Tibial nerve (tissue), 4 donors: ENCODE data around the gene FGA. TPM values are rescaled to one million over a fixed set of nuclear protein-coding genes. Genes with fewer than 3 reads are reported as not detected.

ENCODE experiments used
- DNase-seq, 2 donors: peaks; one replicate each; pipeline ENCODE4 v3.0.0-alpha.2; 2019; ENCODE audit warnings: low spot score in 2 of 2
- H3K27ac ChIP-seq, 4 donors: fragments of 200-600 bp; sonication (generic) in 3 of 4; one replicate each; pipeline ENCODE4 v1.5.1; 2017 to 2019; ENCODE audit warnings: mild to moderate bottlenecking in 1 of 4
- H3K27me3 ChIP-seq, 2 donors: fragments of 200-600 bp; sonication (generic) in 1 of 2; one replicate each; pipeline versions ENCODE4 v1.5.1 to v1.6.0; 2017 to 2019
- H3K36me3 ChIP-seq, 3 donors: fragments of 200-600 bp; sonication (generic); one replicate each; pipeline ENCODE4 v1.5.1; 2018 to 2019
- H3K4me1 ChIP-seq, 4 donors: fragments of 200-600 bp; sonication (generic) in 3 of 4; one replicate each; pipeline ENCODE4 v1.5.1; 2017 to 2019
- H3K4me3 ChIP-seq, 4 donors: fragments of 200-600 bp; sonication (generic) in 3 of 4; one replicate each; pipeline ENCODE4 v1.5.1; 2017 to 2019; ENCODE audit warnings: mild to moderate bottlenecking in 1 of 4, moderate library complexity in 1 of 4
- H3K9me3 ChIP-seq, 4 donors: fragments of 200-600 bp; sonication (generic) in 3 of 4; one replicate each; pipeline ENCODE4 v1.5.1; 2017 to 2019
- EP300 ChIP-seq, 2 donors: sonication (generic); formaldehyde crosslinking; IDR thresholded peaks; one replicate each; pipeline ENCODE4 v1.6.1; 2017; ENCODE audit warnings: antibody characterized with exemption in 2 of 2, mild to moderate bottlenecking in 1 of 2
- POLR2A ChIP-seq, 2 donors: fragments of 450-650 bp; IDR thresholded peaks; one replicate each; pipeline ENCODE4 v1.6.1; 2017; ENCODE audit warnings: antibody characterized with exemption in 2 of 2, mild to moderate bottlenecking in 2 of 2, moderate library complexity in 2 of 2
- WGBS, 2 donors: methylation state at CpG; one replicate each; pipeline ENCODE4 v1.1.5; 2018; 5-methylcytosine and 5-hydroxymethylcytosine counted together
- total RNA-seq, 4 donors: library from RNA; depleted of rRNA; stranded (reverse); fragments of >200 nt; gene quantifications; one replicate each; pipeline ENCODE4 v1.1.0, GENCODE V29; 2016
- TF ChIP-seq, protein P1 (sequence below), 5 experiments: fragments of 200-600 bp in 3 of 5; fragments of 450-650 bp in 2 of 5; sonication (generic) in 3 of 5; IDR thresholded peaks; one replicate each; pipeline ENCODE4 v1.5.1; 2016 to 2019; ENCODE audit warnings: antibody characterized with exemption in 5 of 5, mild to moderate bottlenecking in 3 of 5, moderate library complexity in 2 of 5

FGA gene
- total RNA-seq, 4 donors from 2014 or later = 7.2 TPM; not detected in 3

DNA sequence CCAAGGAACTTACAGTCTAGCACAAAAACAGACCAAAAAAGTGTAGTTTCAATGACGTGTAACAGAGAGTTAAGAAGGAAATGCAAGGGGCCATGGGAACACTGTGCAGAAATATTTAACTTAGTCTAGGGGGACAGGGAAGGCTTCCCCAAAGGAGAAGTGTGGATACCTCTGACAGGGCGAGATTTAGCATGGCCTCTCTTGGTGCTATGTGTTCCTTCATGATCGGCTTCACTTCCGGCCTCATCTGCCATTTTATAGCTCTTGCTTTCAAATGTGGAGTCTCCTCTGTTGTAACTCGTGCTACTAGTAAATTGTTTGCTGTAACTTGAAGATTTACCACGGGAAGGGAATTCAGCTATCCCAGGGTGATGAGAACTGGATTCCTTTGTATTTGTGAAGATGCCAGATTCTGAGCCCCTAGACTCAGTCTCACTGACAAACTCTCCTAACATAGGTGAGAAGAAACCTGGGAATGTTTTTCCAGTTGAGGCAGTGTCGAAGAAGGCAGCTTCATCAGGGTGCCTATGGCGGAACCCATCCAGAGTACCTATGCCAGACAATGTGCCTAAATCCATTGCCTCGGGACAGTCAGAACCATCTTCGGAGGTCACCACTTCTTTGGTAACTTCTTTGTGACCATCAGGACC is 5.0 kb downstream of the FGA start:
- 85% methylated on average over 10 of the region's 10 CpGs for WGBS, 2 donors
- TF ChIP-seq POLR2A (IDR thresholded peaks at IDR 0.05) = no peak
- TF ChIP-seq, protein P1, sequence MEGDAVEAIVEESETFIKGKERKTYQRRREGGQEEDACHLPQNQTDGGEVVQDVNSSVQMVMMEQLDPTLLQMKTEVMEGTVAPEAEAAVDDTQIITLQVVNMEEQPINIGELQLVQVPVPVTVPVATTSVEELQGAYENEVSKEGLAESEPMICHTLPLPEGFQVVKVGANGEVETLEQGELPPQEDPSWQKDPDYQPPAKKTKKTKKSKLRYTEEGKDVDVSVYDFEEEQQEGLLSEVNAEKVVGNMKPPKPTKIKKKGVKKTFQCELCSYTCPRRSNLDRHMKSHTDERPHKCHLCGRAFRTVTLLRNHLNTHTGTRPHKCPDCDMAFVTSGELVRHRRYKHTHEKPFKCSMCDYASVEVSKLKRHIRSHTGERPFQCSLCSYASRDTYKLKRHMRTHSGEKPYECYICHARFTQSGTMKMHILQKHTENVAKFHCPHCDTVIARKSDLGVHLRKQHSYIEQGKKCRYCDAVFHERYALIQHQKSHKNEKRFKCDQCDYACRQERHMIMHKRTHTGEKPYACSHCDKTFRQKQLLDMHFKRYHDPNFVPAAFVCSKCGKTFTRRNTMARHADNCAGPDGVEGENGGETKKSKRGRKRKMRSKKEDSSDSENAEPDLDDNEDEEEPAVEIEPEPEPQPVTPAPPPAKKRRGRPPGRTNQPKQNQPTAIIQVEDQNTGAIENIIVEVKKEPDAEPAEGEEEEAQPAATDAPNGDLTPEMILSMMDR (IDR thresholded peaks at IDR 0.05) = no peak
- no peak overlapping the region for H3K4me3 ChIP-seq

DNA sequence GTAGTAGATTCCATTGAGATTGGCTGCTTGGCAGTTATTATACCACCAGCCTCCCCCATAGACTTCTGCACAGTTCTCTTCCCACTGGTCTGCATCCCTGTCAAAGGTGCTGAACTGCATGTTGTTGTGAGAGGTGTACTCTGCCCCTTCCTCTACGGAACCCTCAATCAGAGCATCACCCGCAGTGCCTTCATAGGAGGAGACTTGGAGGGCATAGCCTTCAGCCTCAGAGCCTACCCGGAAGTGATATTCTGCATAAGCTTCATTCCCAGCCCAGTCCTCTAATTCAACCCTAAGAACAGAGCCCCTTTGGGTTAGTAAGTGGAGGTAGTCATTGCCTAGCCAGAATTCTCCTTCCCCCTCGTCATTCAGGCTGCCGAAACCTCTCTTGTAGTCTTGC is 6.3 kb downstream of the FGA start:
- 89 to 92% methylated on average over 5 of the region's 5 CpGs for WGBS, 2 donors
- H3K27ac ChIP-seq = no peak overlapping the region
- no peaks in the 10 kb centered on the region for H3K27me3 ChIP-seq
- no peak for DNase-seq
- H3K9me3 ChIP-seq = no peaks in the 10 kb centered on the region
- no peaks in the 10 kb centered on the region for H3K4me1 ChIP-seq
- H3K36me3 ChIP-seq = no peaks in the 10 kb centered on the region
- TF ChIP-seq, protein P1 (IDR thresholded peaks at IDR 0.05) = no peak
- TF ChIP-seq POLR2A (IDR thresholded peaks at IDR 0.05) = no peak
- TF ChIP-seq EP300 (IDR thresholded peaks at IDR 0.05) = no peak
- no peak overlapping the region for H3K4me3 ChIP-seq

More for the DNA sequence above, 5.0 kb downstream of the FGA start:
- DNase-seq = no peak
- Histone ChIP-seq H3K36me3 (no peaks in the 10 kb centered on the region), H3K4me1 (no peaks in the 10 kb centered on the region), H3K27me3 (no peaks in the 10 kb centered on the region), H3K27ac (no peak overlapping the region), H3K9me3 (no peaks in the 10 kb centered on the region)

DNA sequence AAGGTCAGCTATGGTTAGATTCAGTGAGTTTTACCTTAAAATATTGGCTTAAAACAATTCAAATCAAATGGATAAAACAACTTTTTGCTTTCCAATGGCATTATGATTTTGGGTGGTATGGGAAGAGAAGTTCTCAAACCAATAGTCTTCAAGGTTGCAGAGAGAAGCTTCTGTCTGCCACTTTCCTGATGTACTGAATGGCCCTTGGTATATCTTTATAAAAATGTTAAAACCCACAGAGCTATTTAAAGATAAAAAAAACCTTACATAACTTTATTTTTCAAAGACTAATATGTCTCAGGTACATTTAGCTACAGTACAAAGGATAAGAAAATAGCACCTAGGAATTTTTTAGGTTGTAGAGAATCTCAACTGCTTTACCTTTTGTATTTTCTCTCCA is 6.9 kb downstream of the FGA start:
- H3K36me3 ChIP-seq = no peaks in the 10 kb centered on the region
- no peak overlapping the region for H3K27ac ChIP-seq
- no peaks in the 10 kb centered on the region for H3K4me1 ChIP-seq
- no peak for TF ChIP-seq POLR2A (IDR thresholded peaks at IDR 0.05)
- TF ChIP-seq, protein P1 (IDR thresholded peaks at IDR 0.05) = no peak
- no peaks in the 10 kb centered on the region for H3K9me3 ChIP-seq
- no peaks in the 10 kb centered on the region for H3K27me3 ChIP-seq
- no peak for DNase-seq
- H3K4me3 ChIP-seq = no peak overlapping the region

DNA sequence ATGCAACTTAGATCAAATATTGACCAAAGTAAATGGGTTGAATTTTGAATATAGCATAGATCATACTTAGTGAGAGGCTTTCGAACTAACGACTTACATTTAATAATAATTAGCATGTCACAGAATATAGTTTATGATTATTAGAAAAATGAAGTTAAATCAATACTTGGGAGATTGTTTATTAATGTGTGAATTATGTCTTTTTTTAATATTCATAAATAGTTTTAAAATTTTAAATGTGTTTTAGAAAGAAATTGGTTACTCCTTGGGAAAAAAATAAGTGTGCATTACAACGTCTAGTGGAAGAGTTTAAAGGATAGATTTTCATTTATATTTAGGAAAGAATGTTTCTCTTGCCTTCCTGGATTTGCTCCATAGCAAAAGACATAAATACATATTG is 7.3 kb downstream of the FGA start:
- H3K4me1 ChIP-seq = no peaks in the 10 kb centered on the region
- no peaks in the 10 kb centered on the region for H3K27me3 ChIP-seq
- no peaks in the 10 kb centered on the region for H3K36me3 ChIP-seq
- no peaks in the 10 kb centered on the region for H3K9me3 ChIP-seq
- H3K27ac ChIP-seq = no peak overlapping the region
- TF ChIP-seq POLR2A (IDR thresholded peaks at IDR 0.05) = no peak
- no peak for TF ChIP-seq EP300 (IDR thresholded peaks at IDR 0.05)
- TF ChIP-seq, protein P1 (IDR thresholded peaks at IDR 0.05) = no peak
- no peak for DNase-seq
- WGBS, 2 donors = 87 to 89% methylated on average over 3 of the region's 3 CpGs
- H3K4me3 ChIP-seq = no peak overlapping the region

- Histone ChIP-seq H3K9me3 (no peaks in the 10 kb centered on the region), H3K36me3 (no peaks in the 10 kb centered on the region), H3K27me3 (no peaks in the 10 kb centered on the region), H3K4me3 (no peak overlapping the region), H3K27ac (no peak overlapping the region), H3K4me1 (no peaks in the 10 kb centered on the region)
- 63 to 87% methylated on average over 2 of the region's 2 CpGs for WGBS, 2 donors
- TF ChIP-seq POLR2A (IDR thresholded peaks at IDR 0.05) (no peak), EP300 (IDR thresholded peaks at IDR 0.05) (no peak)
- TF ChIP-seq, protein P1 (IDR thresholded peaks at IDR 0.05) = no peak
- no peak for DNase-seq
Measured at GRCh38 chr4:154582723-154583122, 7.8 kb downstream of the FGA start.
